T-helper 1 cell treated with Interleukin-12 subunit alpha and Interleukin-12 subunit beta and Interleukin-4 antibody, amounts not matched to agents 30 ng/mL and 1 ng/mL, for 36 hours (primary cell): ENCODE results near the gene HYOU1. TPM values are rescaled to one million over a fixed set of nuclear protein-coding genes. Genes with fewer than 3 reads are reported as not detected.

ENCODE experiments used
- total RNA-seq: library from RNA; stranded (reverse); gene quantifications from 2 replicates; pipeline ENCODE4 v1.2.3, GENCODE V29; 2022

The HYOU1 gene
- total RNA-seq, 1 donor from 2014 or later, result 260 TPM

Other genes starting within 250 kb of the HYOU1 start
- gene CXCR5, start 173.3 kb downstream of the HYOU1 start, total RNA-seq, result 0.51 and 0.59 TPM in 2 replicates
- 65.4 and 69.0 TPM in 2 replicates for gene BCL9L, start 131.3 kb downstream of the HYOU1 start, total RNA-seq
- not detected in 2 replicates for gene UPK2, start 100.9 kb downstream of the HYOU1 start, total RNA-seq
- gene FOXR1, start 85.4 kb downstream of the HYOU1 start, total RNA-seq, result not detected in 2 replicates
- gene CENATAC, start 59.1 kb downstream of the HYOU1 start, total RNA-seq, result 62.5 and 66.6 TPM in 2 replicates
- 1,270 and 1,290 TPM in 2 replicates for gene RPS25, start 38.9 kb downstream of the HYOU1 start, total RNA-seq
- gene TRAPPC4, start 38.4 kb downstream of the HYOU1 start, total RNA-seq, result 82.3 and 94.9 TPM in 2 replicates
- 16.4 and 19.7 TPM in 2 replicates for gene SLC37A4, start 26.3 kb downstream of the HYOU1 start, total RNA-seq
- gene VPS11, start 10.6 kb upstream of the HYOU1 start, total RNA-seq, result 38.3 and 38.6 TPM in 2 replicates
- 24.6 and 27.3 TPM in 2 replicates for gene HMBS, start 27.7 kb upstream of the HYOU1 start, total RNA-seq
- 67.6 and 68.0 TPM in 2 replicates for gene DPAGT1, start 44.6 kb upstream of the HYOU1 start, total RNA-seq
- gene C2CD2L, start 50.1 kb upstream of the HYOU1 start, total RNA-seq, result 36.6 and 42.2 TPM in 2 replicates
- gene HINFP, start 64.4 kb upstream of the HYOU1 start, total RNA-seq, result 48.5 and 48.8 TPM in 2 replicates
- gene ABCG4, start 91.8 kb upstream of the HYOU1 start, total RNA-seq, result not detected in 2 replicates
- gene NLRX1, start 111.5 kb upstream of the HYOU1 start, total RNA-seq, result 25.2 and 26.0 TPM in 2 replicates
- 0.49 and 0.90 TPM in 2 replicates for gene NHERF4, start 128.3 kb upstream of the HYOU1 start, total RNA-seq
- 42.0 and 42.1 TPM in 2 replicates for gene CBL, start 149.1 kb upstream of the HYOU1 start, total RNA-seq